ENCODE results near the gene NOA1. TPM values are rescaled to one million over a fixed set of nuclear protein-coding genes. Genes with fewer than 3 reads are reported as not detected.

The NOA1 gene
- total and polyA plus RNA-seq, 10 of the 15 experiments (the other 5 are each of a cell fraction or from before 2014, with no cell fraction given) = 3.2 to 34.0 (median 17.6) TPM

GRCh38 chr4:56990109-56990905 is 12.9 kb upstream of the NOA1 start:
- DNase-seq (ENCODE audit: low read depth, low spot score) = no peak
- no peak for ATAC-seq
- Histone ChIP-seq H3K27ac (ENCODE audit: control insufficient read depth, insufficient read depth) (no peak overlapping the region), H3K79me2 (ENCODE audit: control insufficient read depth, insufficient read depth, low read length) (peaks cover 17% of the 10 kb centered on the region), H3K9ac (ENCODE audit: control insufficient read depth, insufficient read depth, low read length) (no peak overlapping the region), H3K27me3 (replicated peaks in 1 of 2; ENCODE audit: control insufficient read depth in 2 of 2, insufficient read depth in 2 of 2, low read length in 1 of 2) (no peaks in the 10 kb centered on the region), H3K9me3 (replicated peaks; ENCODE audit: control insufficient read depth, insufficient read depth, low read length) (no peaks in the 10 kb centered on the region), H3K4me3 (no peak overlapping the region), H4K20me1 (ENCODE audit: control insufficient read depth, insufficient read depth) (no peaks in the 10 kb centered on the region), H3K36me3 (ENCODE audit: control insufficient read depth in 2 of 2, insufficient read depth in 2 of 2, low read length in 1 of 2) (peaks cover 8 to 50% of the 10 kb centered on the region in 2 experiments), H2AFZ (ENCODE audit: control insufficient read depth, low read depth, low read length) (no peak overlapping the region), H3K4me2 (ENCODE audit: control insufficient read depth, insufficient read depth) (no peak overlapping the region), H3K4me1 (ENCODE audit: control insufficient read depth, insufficient read depth, low read length) (no peaks in the 10 kb centered on the region)
- WGBS (ENCODE audit: insufficient coverage, insufficient replicate concordance, low lambda C conversion rate, missing lambda C conversion rate) = 84% methylated on average over 6 of the region's 6 CpGs
- BruUV-seq (replicated peaks) = no TSS peak
- TF ChIP-seq MYC (IDR thresholded peaks at IDR 0.05; ENCODE audit: insufficient read depth, insufficient read length, insufficient replicate concordance, low read length, severe bottlenecking) (no peak), ZNF217 (IDR thresholded peaks at IDR 0.05) (no peak), CBX3 (IDR thresholded peaks at IDR 0.05; ENCODE audit: borderline replicate concordance, low read depth) (no peak), CHD4 (IDR thresholded peaks at IDR 0.05) (no peak), NR2C1 (IDR thresholded peaks at IDR 0.05) (no peak), MLLT1 (IDR thresholded peaks at IDR 0.05) (no peak), RAD21 (IDR thresholded peaks at IDR 0.05; ENCODE audit: insufficient read depth, low read depth, low read length) (no peak), ZBTB11 (CRISPR knock-in tag; IDR thresholded peaks at IDR 0.05) (no peak), E2F8 (IDR thresholded peaks at IDR 0.05; ENCODE audit: low read depth, partially characterized antibody) (no peak), KDM1A (IDR thresholded peaks at IDR 0.05; ENCODE audit: borderline replicate concordance) (no peak), EGR1 (IDR thresholded peaks at IDR 0.05; ENCODE audit: borderline replicate concordance in 1 of 2, low read depth in 2 of 2, low read length in 2 of 2) (no peak), ESRRA (IDR thresholded peaks at IDR 0.05; ENCODE audit: low read length) (no peak), MXI1 (IDR thresholded peaks at IDR 0.05; ENCODE audit: low read depth, low read length) (no peak)
- in situ Hi-C loops (cut with MboI) (no loop called here), intact Hi-C loops (cut with micrococcal nuclease; ENCODE audit: unreplicated experiment) (no loop called here)
- ChIA-PET CTCF (interaction anchor here (1.1 to 1.4 kb wide), 4 partner anchors 10 to 48 kb away, joined by 3 to 7 read pairs (median 3); no protein-coding TSS in a partner anchor), RAD21 (ENCODE audit: unreplicated experiment) (interaction anchor here (2.5 to 3.8 kb wide), 2 partner anchors 10 to 13 kb away, joined by 11 to 12 read pairs; partner anchors contain the start of gene NOA1), POLR2A (interaction anchor here (4.1 kb wide), 1 partner anchor 10 kb away, joined by 21 read pairs; the partner anchor contains the start of gene POLR2B), SMC1A (ENCODE audit: uncharacterized antibody, unreplicated experiment) (interaction anchor here (0.7 to 2.0 kb wide), 6 partner anchors 8 to 173 kb away, joined by 3 to 7 read pairs (median 4); partner anchors contain the start of genes NOA1 and POLR2B)
- no peak for FAIRE-seq
